Astrocyte of the cerebellum (primary cell): Measurements from ENCODE around the gene ADAM10.
"Not testable (repeated sequence)": the region's sequence is repeated elsewhere in the genome, so short reads cannot be mapped to it uniquely, and the experiment has no call there.

Experiments
- DNase-seq: peaks from one replicate; pipeline ENCODE4 v3.0.0-alpha.2; 2011; ENCODE audit warnings: low read depth
- H3K4me3 ChIP-seq: 2 replicates; pipeline ENCODE4 v1.5.1; 2011; ENCODE audit warnings: mild to moderate bottlenecking, low read depth, low read length, moderate library complexity
- in situ Hi-C: cut with HindIII; loops from 2 replicates; pipeline ENCODE4 v1.10.0; 2017; ENCODE audit warnings: low sequenced_read_pairs
- TF ChIP-seq, protein P1 (sequence below): IDR thresholded peaks from 2 replicates; pipeline ENCODE4 v1.5.1; 2012; ENCODE audit warnings: low read length, low read depth, moderate library complexity, mild to moderate bottlenecking; ENCODE audit errors: missing control alignments

The ADAM10 gene

DNA sequence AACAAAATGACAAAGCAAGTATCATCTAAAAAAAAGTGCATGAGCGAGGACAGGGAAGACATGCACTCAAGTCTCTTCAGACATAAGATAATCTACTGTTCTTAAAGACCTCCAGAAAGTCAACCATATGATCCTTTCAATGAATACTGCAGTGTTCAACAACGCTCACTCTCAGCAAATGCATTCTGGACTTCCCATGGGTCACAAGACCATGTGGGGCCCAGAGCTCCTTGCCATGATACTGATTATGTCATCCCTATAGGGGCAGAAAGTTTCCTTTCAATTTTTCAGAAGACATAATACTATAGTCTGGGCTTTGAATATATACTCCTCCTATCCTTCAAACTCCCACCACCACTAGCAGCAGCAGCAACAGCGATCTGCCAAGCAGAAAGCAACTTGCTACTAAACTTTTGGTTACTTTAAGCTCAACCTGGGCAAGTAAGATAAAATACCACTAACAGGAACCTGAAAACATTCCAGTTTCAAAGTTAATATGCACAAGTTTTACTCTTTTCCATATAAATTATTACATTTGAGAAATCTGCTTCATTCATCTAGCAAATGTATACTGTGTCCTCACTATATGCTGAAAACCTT, 143.5 kb downstream of the ADAM10 start:
- TF ChIP-seq, protein P1, sequence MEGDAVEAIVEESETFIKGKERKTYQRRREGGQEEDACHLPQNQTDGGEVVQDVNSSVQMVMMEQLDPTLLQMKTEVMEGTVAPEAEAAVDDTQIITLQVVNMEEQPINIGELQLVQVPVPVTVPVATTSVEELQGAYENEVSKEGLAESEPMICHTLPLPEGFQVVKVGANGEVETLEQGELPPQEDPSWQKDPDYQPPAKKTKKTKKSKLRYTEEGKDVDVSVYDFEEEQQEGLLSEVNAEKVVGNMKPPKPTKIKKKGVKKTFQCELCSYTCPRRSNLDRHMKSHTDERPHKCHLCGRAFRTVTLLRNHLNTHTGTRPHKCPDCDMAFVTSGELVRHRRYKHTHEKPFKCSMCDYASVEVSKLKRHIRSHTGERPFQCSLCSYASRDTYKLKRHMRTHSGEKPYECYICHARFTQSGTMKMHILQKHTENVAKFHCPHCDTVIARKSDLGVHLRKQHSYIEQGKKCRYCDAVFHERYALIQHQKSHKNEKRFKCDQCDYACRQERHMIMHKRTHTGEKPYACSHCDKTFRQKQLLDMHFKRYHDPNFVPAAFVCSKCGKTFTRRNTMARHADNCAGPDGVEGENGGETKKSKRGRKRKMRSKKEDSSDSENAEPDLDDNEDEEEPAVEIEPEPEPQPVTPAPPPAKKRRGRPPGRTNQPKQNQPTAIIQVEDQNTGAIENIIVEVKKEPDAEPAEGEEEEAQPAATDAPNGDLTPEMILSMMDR, result no peak
- no peak for DNase-seq
- no peak overlapping the region for H3K4me3 ChIP-seq
- in situ Hi-C loops, result no loop called here

- no peak for DNase-seq
- in situ Hi-C loops, result no loop called here
- TF ChIP-seq, protein P1, result no peak
- H3K4me3 ChIP-seq, result no peak overlapping the region
These were observed 145.0 kb downstream of the ADAM10 start for GRCh38 chr15:58604455-58604923.

DNA sequence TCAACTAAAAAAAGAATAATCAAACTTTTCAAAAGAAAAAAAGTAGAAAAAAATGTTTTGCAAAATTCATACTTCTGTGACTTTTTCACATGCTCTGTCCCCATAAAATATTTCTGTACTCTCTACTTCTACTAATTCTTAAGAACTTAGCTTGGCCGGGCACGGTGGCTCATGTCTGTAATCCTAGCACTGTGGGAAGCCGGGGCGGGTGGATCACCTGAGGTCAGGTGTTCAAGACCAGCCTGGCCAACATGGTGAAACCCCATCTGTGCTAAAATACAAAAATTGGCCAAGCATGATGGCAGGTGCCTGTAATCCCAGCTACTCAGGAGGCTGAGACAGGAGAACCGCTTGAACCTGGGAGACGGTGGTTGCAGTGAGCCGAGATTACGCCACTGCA, 145.6 kb downstream of the ADAM10 start:
- DNase-seq, H3K4me3 ChIP-seq, in situ Hi-C loops: not testable (repeated sequence)

- no peak overlapping the region for H3K4me3 ChIP-seq
- DNase-seq, result no peak
- TF ChIP-seq, protein P1, result no peak
- in situ Hi-C loops, result no loop called here
These were observed 146.7 kb downstream of the ADAM10 start for GRCh38 chr15:58602823-58603222.

- in situ Hi-C loops, result loop anchor here (25.0 kb wide), 1 partner anchor 337 kb away; no protein-coding TSS in a partner anchor
- H3K4me3 ChIP-seq, result no peak overlapping the region
- TF ChIP-seq, protein P1, result no peak
- DNase-seq, result no peak
These were observed 150.7 kb downstream of the ADAM10 start for GRCh38 chr15:58598829-58599210.

GRCh38 chr15:58597943-58598828, 151.3 kb downstream of the ADAM10 start:
- in situ Hi-C loops, result loop anchor here (25.0 kb wide), 1 partner anchor 336 kb away; no protein-coding TSS in a partner anchor
- TF ChIP-seq, protein P1, result no peak
- no peak for DNase-seq
- no peak overlapping the region for H3K4me3 ChIP-seq
